ENCODE results near the gene JHY. TPM values are rescaled to one million over a fixed set of nuclear protein-coding genes. Genes with fewer than 3 reads are reported as not detected.

Gene JHY
- total and polyA plus RNA-seq, 2 donors (not counting 1 experiment from before 2014, with no cell fraction given) = 1.6 to 3.5 TPM

- Histone ChIP-seq H3K4me3 (replicated peaks in 1 of 4; ENCODE audit: control extremely low read depth in 1 of 4, insufficient read depth in 1 of 4, low read depth in 3 of 4, low read length in 4 of 4) (no peak overlapping the region), H3K9me3 (ENCODE audit: control insufficient read depth, insufficient read depth, low read depth, low read length) (no peaks in the 10 kb centered on the region), H4K20me1 (ENCODE audit: control insufficient read depth, extremely low read depth, insufficient read depth, low read length) (no peaks in the 10 kb centered on the region), H3K36me3 (ENCODE audit: control insufficient read depth, insufficient read depth, low read length) (no peaks in the 10 kb centered on the region), H3K27me3 (ENCODE audit: control insufficient read depth, insufficient read depth, low read length) (peaks cover 81% of the 10 kb centered on the region), H3K9ac (ENCODE audit: insufficient read depth, low read length) (no peak overlapping the region), H3K27ac (ENCODE audit: insufficient read depth, low read length) (no peak overlapping the region), H3K4me1 (ENCODE audit: control insufficient read depth, extremely low read depth, insufficient read depth, low read length) (no peaks in the 10 kb centered on the region), H3K4me2 (ENCODE audit: extremely low read depth, insufficient read depth, low read length) (no peak overlapping the region), H2AFZ (ENCODE audit: low read length) (no peak overlapping the region), H3K79me2 (ENCODE audit: control insufficient read depth, insufficient read depth, low read length) (no peaks in the 10 kb centered on the region)
- DNase-seq (ENCODE audit: low read depth in 2 of 2) = no peak
- TF ChIP-seq EZH2 (IDR thresholded peaks at IDR 0.05; ENCODE audit: low read length, missing control alignments) = no peak
- no peak for TF ChIP-seq CTCF (conservative IDR thresholded peaks at IDR 0.05 in 1 of 2, IDR thresholded peaks at IDR 0.05 in 1 of 2; ENCODE audit: low read depth in 1 of 2, low read length in 2 of 2)
Measured at GRCh38 chr11:122979103-122979814, 96.7 kb downstream of the JHY start.

GRCh38 chr11:122979815-122980595 is 97.4 kb downstream of the JHY start:
- Histone ChIP-seq H3K27ac (ENCODE audit: insufficient read depth, low read length) (no peak overlapping the region), H3K9me3 (ENCODE audit: control insufficient read depth, insufficient read depth, low read depth, low read length) (no peaks in the 10 kb centered on the region), H3K4me2 (ENCODE audit: extremely low read depth, insufficient read depth, low read length) (no peak overlapping the region), H3K36me3 (ENCODE audit: control insufficient read depth, insufficient read depth, low read length) (no peaks in the 10 kb centered on the region), H3K4me1 (ENCODE audit: control insufficient read depth, extremely low read depth, insufficient read depth, low read length) (no peaks in the 10 kb centered on the region), H3K27me3 (ENCODE audit: control insufficient read depth, insufficient read depth, low read length) (peaks cover 83% of the 10 kb centered on the region), H4K20me1 (ENCODE audit: control insufficient read depth, extremely low read depth, insufficient read depth, low read length) (no peaks in the 10 kb centered on the region), H3K9ac (ENCODE audit: insufficient read depth, low read length) (no peak overlapping the region), H3K79me2 (ENCODE audit: control insufficient read depth, insufficient read depth, low read length) (no peaks in the 10 kb centered on the region), H2AFZ (ENCODE audit: low read length) (no peak overlapping the region), H3K4me3 (replicated peaks in 1 of 4; ENCODE audit: control extremely low read depth in 1 of 4, insufficient read depth in 1 of 4, low read depth in 3 of 4, low read length in 4 of 4) (no peak overlapping the region)
- DNase-seq (ENCODE audit: low read depth in 2 of 2) = no peak
- TF ChIP-seq EZH2 (IDR thresholded peaks at IDR 0.05; ENCODE audit: low read length, missing control alignments) (peak; percentile 96), CTCF (conservative IDR thresholded peaks at IDR 0.05 in 1 of 2, IDR thresholded peaks at IDR 0.05 in 1 of 2; ENCODE audit: low read depth in 1 of 2, low read length in 2 of 2) (no peak)

GRCh38 chr11:122981388-122982264 is 99.1 kb downstream of the JHY start, which contains the start of gene BSX:
BSX (minus strand) TSS chr11:122981834; CDS start chr11:122981671, 163 bp downstream.
- no peaks in the 10 kb centered on the region for H3K4me1 ChIP-seq (ENCODE audit: control insufficient read depth, extremely low read depth, insufficient read depth, low read length)
- no peak within 1 kb of the TSS for H3K27ac ChIP-seq (ENCODE audit: insufficient read depth, low read length)
- no peaks in the 10 kb centered on the region for H3K36me3 ChIP-seq (ENCODE audit: control insufficient read depth, insufficient read depth, low read length)
- no peak within 1 kb of the TSS for H3K4me2 ChIP-seq (ENCODE audit: extremely low read depth, insufficient read depth, low read length)
- DNase-seq (ENCODE audit: low read depth in 2 of 2) = peak; percentile 35 to 47
- H3K27me3 ChIP-seq (ENCODE audit: control insufficient read depth, insufficient read depth, low read length) = peaks cover 74% of the 10 kb centered on the region
- H2AFZ ChIP-seq (ENCODE audit: low read length) = no peak within 1 kb of the TSS
- TF ChIP-seq EZH2 (IDR thresholded peaks at IDR 0.05; ENCODE audit: low read length, missing control alignments) (peak; percentile 49), CTCF (conservative IDR thresholded peaks at IDR 0.05 in 1 of 2, IDR thresholded peaks at IDR 0.05 in 1 of 2; ENCODE audit: low read depth in 1 of 2, low read length in 2 of 2) (no peak)
- H3K9me3 ChIP-seq (ENCODE audit: control insufficient read depth, insufficient read depth, low read depth, low read length) = no peaks in the 10 kb centered on the region
- no peaks in the 10 kb centered on the region for H3K79me2 ChIP-seq (ENCODE audit: control insufficient read depth, insufficient read depth, low read length)
- H4K20me1 ChIP-seq (ENCODE audit: control insufficient read depth, extremely low read depth, insufficient read depth, low read length) = no peaks in the 10 kb centered on the region
- H3K9ac ChIP-seq (ENCODE audit: insufficient read depth, low read length) = no peak within 1 kb of the TSS
- no peak within 1 kb of the TSS for H3K4me3 ChIP-seq (replicated peaks in 1 of 4; ENCODE audit: control extremely low read depth in 1 of 4, insufficient read depth in 1 of 4, low read depth in 3 of 4, low read length in 4 of 4)

Data from fibroblast of lung (primary cell).